GM12878 (cell line): ENCODE data around the gene OAF. TPM values are rescaled to one million over a fixed set of nuclear protein-coding genes. Genes with fewer than 3 reads are reported as not detected.

ENCODE experiments used
- BMI1 ChIP-seq: fragments of 450-650 bp; IDR thresholded peaks from 2 replicates; pipeline ENCODE4 v1.6.1; 2016; ENCODE audit warnings: mild to moderate bottlenecking, moderate library complexity, borderline replicate concordance
- CBX3 ChIP-seq: fragments of 200-600 bp; sonication (generic); IDR thresholded peaks from 2 replicates; pipeline ENCODE4 v1.6.1; 2016; ENCODE audit warnings: low read depth, borderline replicate concordance
- CEBPB ChIP-seq, 2 experiments: fragments of 150-350 bp in 1 of 2; IDR thresholded peaks; 2 replicates each; pipeline ENCODE4 v1.6.1; 2012 to 2014; ENCODE audit warnings: low read depth in 2 of 2, low read length in 2 of 2, borderline replicate concordance in 1 of 2, inconsistent platforms in 1 of 2
- CHD2 ChIP-seq: IDR thresholded peaks from 2 replicates; pipeline ENCODE4 v1.6.1; 2011; ENCODE audit warnings: low read depth, low read length, improper control_type of control experiment, borderline replicate concordance
- CREM ChIP-seq: IDR thresholded peaks from 2 replicates; pipeline ENCODE4 v1.6.1; 2014; ENCODE audit warnings: antibody characterized with exemption, low read depth
- DPF2 ChIP-seq: fragments of 450-650 bp; IDR thresholded peaks from 2 replicates; pipeline ENCODE4 v1.6.1; 2017; ENCODE audit warnings: mild to moderate bottlenecking
- E4F1 ChIP-seq: fragments of 450-650 bp; IDR thresholded peaks from 2 replicates; pipeline ENCODE4 v1.6.1; 2018; ENCODE audit warnings: borderline replicate concordance, mild to moderate bottlenecking; ENCODE audit not compliant: partially characterized antibody
- FOXM1 ChIP-seq: IDR thresholded peaks from 2 replicates; pipeline ENCODE4 v1.6.1; 2012; ENCODE audit warnings: low read depth, mild to moderate bottlenecking, inconsistent platforms, low read length, moderate library complexity
- KAT2A ChIP-seq: conservative IDR thresholded peaks from 2 replicates; pipeline ENCODE4 v1.6.1; 2011; ENCODE audit warnings: low read depth, low read length; ENCODE audit not compliant: control insufficient read depth
- MLLT1 ChIP-seq: fragments of 450-650 bp; IDR thresholded peaks from 2 replicates; pipeline ENCODE4 v1.6.1; 2016; ENCODE audit warnings: mild to moderate bottlenecking
- MXI1 ChIP-seq: fragments of 150-350 bp; IDR thresholded peaks from 2 replicates; pipeline ENCODE4 v1.6.1; 2011; ENCODE audit warnings: low read depth, mild to moderate bottlenecking, inconsistent platforms, low read length, improper control_type of control experiment
- NFXL1 ChIP-seq: fragments of 450-650 bp; IDR thresholded peaks from 2 replicates; pipeline ENCODE4 v1.6.1; 2017; ENCODE audit warnings: antibody characterized with exemption, mild to moderate bottlenecking, borderline replicate concordance
- NKRF ChIP-seq: fragments of 450-650 bp; conservative IDR thresholded peaks from 2 replicates; pipeline ENCODE4 v1.6.1; 2017; ENCODE audit warnings: mild to moderate bottlenecking, moderate library complexity
- POLR2AphosphoS2 ChIP-seq: IDR thresholded peaks from 2 replicates; pipeline ENCODE4 v1.6.1; 2011; ENCODE audit warnings: low read depth, mild to moderate bottlenecking, low read length, improper control_type of control experiment, moderate library complexity
- RBBP5 ChIP-seq: fragments of 200-600 bp; sonication (generic); conservative IDR thresholded peaks from 2 replicates; pipeline ENCODE4 v1.6.1; 2016
- RELB ChIP-seq: fragments of 450-650 bp; IDR thresholded peaks from 2 replicates; pipeline ENCODE4 v1.6.1; 2017; ENCODE audit warnings: low read depth, mild to moderate bottlenecking, moderate library complexity
- RFX5 ChIP-seq: IDR thresholded peaks from 2 replicates; pipeline ENCODE4 v1.6.1; 2011; ENCODE audit warnings: low read depth, low read length, improper control_type of control experiment
- SPI1 ChIP-seq: IDR thresholded peaks from 2 replicates; pipeline ENCODE4 v1.6.1; 2011; ENCODE audit warnings: low read depth, mild to moderate bottlenecking, low read length, moderate library complexity, borderline replicate concordance; ENCODE audit not compliant: insufficient read depth
- polyA plus RNA-seq, 11 experiments: library from polyadenylated mRNA; depleted of rRNA in 4 of 11; unstranded in 6 of 11; stranded (reverse) in 5 of 11; fragments of >200 nt; fragmentation: Nextera tagmentation in 4 of 11; fragmentation: Illumina TruSeq in 1 of 11; extraction: Ambion mirVana in 4 of 11; extraction: Trizol in 1 of 11; gene quantifications; 1 replicate in 1 of 11; 2 replicates in 10 of 11; pipeline versions ENCODE4 v1.2.1 to v1.2.3, GENCODE V29; 2011 to 2016; ENCODE audit warnings: inconsistent platforms in 2 of 11, missing spikeins in 2 of 11, low read depth in 1 of 11
- total RNA-seq, 4 experiments: library from RNA; depleted of rRNA in 3 of 4; stranded (reverse); fragments of >200 nt in 3 of 4; fragmentation: Illumina TruSeq in 1 of 4; extraction: Trizol in 1 of 4; gene quantifications; 2 replicates each; pipeline versions ENCODE4 v1.2.1 to v1.2.3, GENCODE V29; 2013 to 2021
- TF ChIP-seq, protein P1 (sequence below): fragments of 450-650 bp; IDR thresholded peaks from 2 replicates; pipeline ENCODE4 v1.6.1; 2017; ENCODE audit warnings: mild to moderate bottlenecking, low read depth, inconsistent platforms; ENCODE audit not compliant: poor library complexity, severe bottlenecking

OAF gene
- total and polyA plus RNA-seq, 10 of the 15 experiments (the other 5 are each of a cell fraction or from before 2014, with no cell fraction given), result 0.10 to 4.7 (median 1.1) TPM

DNA sequence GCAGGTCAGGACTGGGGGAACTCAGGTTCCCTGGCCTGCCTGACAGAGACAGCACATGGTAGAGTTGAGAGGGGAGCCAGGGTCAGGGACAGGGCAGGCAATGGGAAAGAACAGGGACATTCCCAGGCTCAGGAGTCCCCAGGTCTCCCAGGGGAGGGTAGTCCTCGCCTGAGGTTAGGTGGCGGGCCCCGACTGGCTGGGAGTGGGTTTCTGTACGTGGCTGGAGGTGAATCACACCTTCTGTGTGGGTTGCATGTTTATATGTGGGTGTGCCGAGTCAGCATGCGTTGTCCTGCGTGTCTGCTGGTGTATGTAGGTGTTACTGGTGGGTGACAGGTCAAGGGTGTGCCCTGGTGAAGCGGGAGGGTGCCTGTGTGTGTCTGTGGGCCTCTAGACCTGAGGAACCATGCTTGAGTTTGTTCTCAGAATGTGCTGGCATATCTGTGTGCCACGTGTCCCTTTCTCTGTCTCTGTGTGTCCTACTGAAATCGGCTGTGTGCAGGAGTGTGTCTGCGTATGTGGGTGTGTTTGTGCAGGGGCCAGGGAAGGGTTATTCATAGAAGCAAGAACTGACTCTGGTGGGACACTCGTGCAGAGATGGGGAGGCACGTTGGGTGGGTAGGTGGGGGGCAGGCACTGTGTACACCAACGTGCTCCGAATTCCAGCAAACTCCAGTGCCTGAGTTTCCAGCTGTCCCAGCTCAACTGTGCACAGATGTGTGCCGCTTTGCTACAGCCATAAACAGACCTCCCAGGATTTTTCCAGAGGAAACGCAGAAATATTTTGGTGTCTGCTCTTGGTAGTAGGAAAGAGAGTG, 23.8 kb upstream of the OAF start (continued):
- TF ChIP-seq NKRF (no peak), CHD2 (no peak), NFXL1 (no peak), BMI1 (no peak), CEBPB (IDR thresholded peaks at IDR 0.05; ENCODE audit: borderline replicate concordance in 1 of 2, low read depth in 2 of 2, low read length in 2 of 2) (no peak), CBX3 (no peak), E4F1 (no peak), RFX5 (no peak), FOXM1 (no peak), DPF2 (0 out of 2 replicates have a peak, but pooled peaks have one; percentile 21), MXI1 (no peak), RELB (peak; percentile 58; the same call in 1 of the 2 replicates), MLLT1 (no peak), CREM (no peak), POLR2AphosphoS2 (no peak), RBBP5 (no peak), SPI1 (no peak), KAT2A (no peak)
- TF ChIP-seq, protein P1, sequence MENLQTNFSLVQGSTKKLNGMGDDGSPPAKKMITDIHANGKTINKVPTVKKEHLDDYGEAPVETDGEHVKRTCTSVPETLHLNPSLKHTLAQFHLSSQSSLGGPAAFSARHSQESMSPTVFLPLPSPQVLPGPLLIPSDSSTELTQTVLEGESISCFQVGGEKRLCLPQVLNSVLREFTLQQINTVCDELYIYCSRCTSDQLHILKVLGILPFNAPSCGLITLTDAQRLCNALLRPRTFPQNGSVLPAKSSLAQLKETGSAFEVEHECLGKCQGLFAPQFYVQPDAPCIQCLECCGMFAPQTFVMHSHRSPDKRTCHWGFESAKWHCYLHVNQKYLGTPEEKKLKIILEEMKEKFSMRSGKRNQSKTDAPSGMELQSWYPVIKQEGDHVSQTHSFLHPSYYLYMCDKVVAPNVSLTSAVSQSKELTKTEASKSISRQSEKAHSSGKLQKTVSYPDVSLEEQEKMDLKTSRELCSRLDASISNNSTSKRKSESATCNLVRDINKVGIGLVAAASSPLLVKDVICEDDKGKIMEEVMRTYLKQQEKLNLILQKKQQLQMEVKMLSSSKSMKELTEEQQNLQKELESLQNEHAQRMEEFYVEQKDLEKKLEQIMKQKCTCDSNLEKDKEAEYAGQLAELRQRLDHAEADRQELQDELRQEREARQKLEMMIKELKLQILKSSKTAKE, result peak; percentile 75
